Gastroesophageal sphincter (tissue), 3 donors: ENCODE results near the gene CDRT4.

ENCODE experiments used
- CTCF ChIP-seq, 4 experiments: fragments of 200-600 bp in 2 of 4; fragments of 450-650 bp in 2 of 4; sonication (generic) in 1 of 4; IDR thresholded peaks; one replicate each; pipeline ENCODE4 v1.5.1; 2017 to 2019; ENCODE audit warnings: antibody characterized with exemption in 4 of 4, mild to moderate bottlenecking in 2 of 4, moderate library complexity in 2 of 4
- EP300 ChIP-seq: sonication (generic); formaldehyde crosslinking; IDR thresholded peaks from one replicate; pipeline ENCODE4 v1.6.1; 2017; ENCODE audit warnings: antibody characterized with exemption, mild to moderate bottlenecking
- POLR2A ChIP-seq, 2 donors: fragments of 450-650 bp; IDR thresholded peaks; one replicate each; pipeline ENCODE4 v1.6.1; 2017; ENCODE audit warnings: antibody characterized with exemption in 2 of 2, mild to moderate bottlenecking in 2 of 2, moderate library complexity in 1 of 2
- POLR2AphosphoS5 ChIP-seq: sonication (generic); formaldehyde crosslinking; IDR thresholded peaks from one replicate; pipeline ENCODE4 v1.6.1; 2017; ENCODE audit warnings: antibody characterized with exemption

GRCh38 chr17:15513856-15514459, 46.5 kb upstream of the CDRT4 start:
- no peak for TF ChIP-seq POLR2AphosphoS5
- no peak for TF ChIP-seq CTCF (IDR thresholded peaks at IDR 0.05)
- TF ChIP-seq POLR2A (IDR thresholded peaks at IDR 0.05) = no peak
- TF ChIP-seq EP300 = no peak
